HEK293 (cell line): ENCODE measurements around the gene TRIM28.

Source experiments
- GLI2 ChIP-seq: fragments of 450-650 bp; formaldehyde crosslinking; IDR thresholded peaks from 2 replicates; pipeline ENCODE4; 2017; ENCODE audit warnings: missing biosample characterization, missing genetic modification characterization, low read depth, borderline replicate concordance
- GLI4 ChIP-seq: fragments of 450-650 bp; formaldehyde crosslinking; IDR thresholded peaks from 2 replicates; pipeline ENCODE4 v1.5.1; 2016; ENCODE audit warnings: missing biosample characterization, missing genetic modification characterization
- KLF1 ChIP-seq: fragments of 450-650 bp; formaldehyde crosslinking; IDR thresholded peaks from 2 replicates; pipeline ENCODE4 v1.5.1; 2016; ENCODE audit warnings: missing biosample characterization, missing genetic modification characterization
- PRDM1 ChIP-seq: fragments of 450-650 bp; formaldehyde crosslinking; IDR thresholded peaks from 2 replicates; pipeline ENCODE4; 2016; ENCODE audit warnings: missing biosample characterization, missing genetic modification characterization
- RBAK ChIP-seq: fragments of 450-650 bp; formaldehyde crosslinking; IDR thresholded peaks from 2 replicates; pipeline ENCODE4 v1.5.1; 2016; ENCODE audit warnings: missing biosample characterization, missing genetic modification characterization
- ZBTB10 ChIP-seq: fragments of 450-650 bp; formaldehyde crosslinking; IDR thresholded peaks from 2 replicates; pipeline ENCODE4 v1.5.1; 2016; ENCODE audit warnings: missing biosample characterization, missing genetic modification characterization
- ZBTB6 ChIP-seq: fragments of 450-650 bp; formaldehyde crosslinking; IDR thresholded peaks from 2 replicates; pipeline ENCODE4 v1.5.1; 2017; ENCODE audit warnings: missing biosample characterization, missing genetic modification characterization
- ZNF10 ChIP-seq: fragments of 450-650 bp; formaldehyde crosslinking; IDR thresholded peaks from 2 replicates; pipeline ENCODE4 v1.5.1; 2017; ENCODE audit warnings: missing biosample characterization, missing genetic modification characterization
- ZNF175 ChIP-seq: fragments of 450-650 bp; formaldehyde crosslinking; IDR thresholded peaks from 2 replicates; pipeline ENCODE4 v1.5.1; 2016; ENCODE audit warnings: missing biosample characterization, missing genetic modification characterization
- ZNF266 ChIP-seq: fragments of 450-650 bp; formaldehyde crosslinking; IDR thresholded peaks from 2 replicates; pipeline ENCODE4 v1.5.1; 2016; ENCODE audit warnings: missing biosample characterization, missing genetic modification characterization, low read depth
- ZNF341 ChIP-seq: fragments of 450-650 bp; formaldehyde crosslinking; IDR thresholded peaks from 2 replicates; pipeline ENCODE4; 2016; ENCODE audit warnings: low read depth, missing biosample characterization, missing genetic modification characterization
- ZNF391 ChIP-seq: fragments of 450-650 bp; formaldehyde crosslinking; IDR thresholded peaks from 2 replicates; pipeline ENCODE4 v1.5.1; 2016; ENCODE audit warnings: low read depth, missing biosample characterization, missing genetic modification characterization, borderline replicate concordance
- ZNF426 ChIP-seq: fragments of 450-650 bp; formaldehyde crosslinking; IDR thresholded peaks from 2 replicates; pipeline ENCODE4 v1.5.1; 2017; ENCODE audit warnings: missing biosample characterization, missing genetic modification characterization, mild to moderate bottlenecking, inconsistent platforms, moderate library complexity
- ZNF549 ChIP-seq: fragments of 450-650 bp; IDR thresholded peaks from 2 replicates; pipeline ENCODE4 v1.5.1; 2018; ENCODE audit warnings: missing biosample characterization, missing genetic modification characterization, mild to moderate bottlenecking, inconsistent platforms, moderate library complexity
- ZNF555 ChIP-seq: fragments of 450-650 bp; formaldehyde crosslinking; conservative IDR thresholded peaks from 2 replicates; pipeline ENCODE4 v1.5.1; 2017; ENCODE audit warnings: missing biosample characterization, mild to moderate bottlenecking, missing genetic modification characterization, inconsistent platforms
- ZNF596 ChIP-seq: fragments of 450-650 bp; IDR thresholded peaks from 2 replicates; pipeline ENCODE4 v1.5.0; 2018; ENCODE audit warnings: missing biosample characterization, mild to moderate bottlenecking, missing genetic modification characterization, moderate library complexity
- ZNF626 ChIP-seq: fragments of 450-650 bp; sonication (Bioruptor Pico); formaldehyde crosslinking; IDR thresholded peaks from 2 replicates; pipeline ENCODE4 v1.5.1; 2018; ENCODE audit warnings: missing biosample characterization, missing genetic modification characterization, inconsistent platforms
- TF ChIP-seq, protein P1 (sequence below): fragments of 450-650 bp; formaldehyde crosslinking; IDR thresholded peaks from 2 replicates; pipeline ENCODE4 v1.5.1; 2016; ENCODE audit warnings: missing biosample characterization, missing genetic modification characterization
- TF ChIP-seq, protein P2 (sequence below): fragments of 450-650 bp; formaldehyde crosslinking; IDR thresholded peaks from 2 replicates; pipeline ENCODE4 v1.5.1; 2016; ENCODE audit warnings: missing biosample characterization, missing genetic modification characterization, borderline replicate concordance
- TF ChIP-seq, protein P3 (sequence below): fragments of 450-650 bp; formaldehyde crosslinking; conservative IDR thresholded peaks from 2 replicates; pipeline ENCODE4 v1.5.1; 2016; ENCODE audit warnings: low read depth, missing biosample characterization, missing genetic modification characterization
- TF ChIP-seq, protein P4 (sequence below): fragments of 450-650 bp; formaldehyde crosslinking; IDR thresholded peaks from 2 replicates; pipeline ENCODE4 v1.5.1; 2016; ENCODE audit warnings: missing biosample characterization, missing genetic modification characterization

Gene TRIM28

DNA sequence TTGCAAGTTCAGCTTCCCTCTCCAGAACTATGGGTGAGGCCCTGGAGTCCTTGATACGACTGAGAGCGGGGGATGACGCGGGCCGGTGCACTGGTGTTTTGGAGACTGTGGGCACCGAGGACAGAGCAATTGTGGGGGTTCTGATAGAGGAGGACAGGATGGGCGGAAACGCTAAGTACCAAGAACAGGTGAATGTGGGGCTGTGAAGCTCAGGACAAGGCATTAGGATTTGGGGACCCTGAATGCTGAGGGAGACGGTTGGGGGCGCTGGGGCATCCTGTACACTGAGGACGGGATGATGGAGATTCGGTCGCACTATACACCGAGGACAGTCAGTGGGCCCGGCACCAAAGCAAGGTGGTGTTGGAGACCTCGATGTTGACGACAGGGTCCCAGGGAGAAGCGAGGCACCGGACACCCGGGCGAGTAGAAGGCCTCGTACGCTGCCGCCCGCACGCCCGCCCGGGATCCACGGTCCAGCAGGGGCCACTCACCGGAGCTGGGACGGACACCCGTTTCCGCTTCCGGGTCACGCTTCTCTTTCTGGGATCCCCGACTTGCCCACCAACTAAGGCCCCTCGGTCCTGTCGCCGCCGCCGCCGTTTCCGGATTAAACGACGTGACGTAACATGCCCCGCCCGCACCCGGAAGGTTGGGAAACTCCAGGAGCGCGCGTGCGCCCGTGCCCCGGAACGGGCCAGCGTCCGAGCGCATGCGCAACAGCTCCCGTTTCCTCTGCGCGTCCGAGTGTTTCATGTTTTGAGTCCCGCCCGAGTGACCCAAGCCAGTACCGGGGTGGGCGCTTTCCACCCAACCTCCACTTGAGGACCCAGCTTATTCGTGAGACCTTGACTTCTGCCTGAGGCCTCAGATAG is 10.9 kb downstream of the TRIM28 start, which contains the start of gene CHMP2A (continued):
- TF ChIP-seq ZNF266 = no peak
- TF ChIP-seq RBAK (tag by site-specific recombination) = no peak
- TF ChIP-seq ZNF175 (tag by site-specific recombination) = no peak
- TF ChIP-seq ZNF391 (tag by site-specific recombination) = peak; percentile 72; the same call in 1 of the 2 replicates
- TF ChIP-seq, protein P1, sequence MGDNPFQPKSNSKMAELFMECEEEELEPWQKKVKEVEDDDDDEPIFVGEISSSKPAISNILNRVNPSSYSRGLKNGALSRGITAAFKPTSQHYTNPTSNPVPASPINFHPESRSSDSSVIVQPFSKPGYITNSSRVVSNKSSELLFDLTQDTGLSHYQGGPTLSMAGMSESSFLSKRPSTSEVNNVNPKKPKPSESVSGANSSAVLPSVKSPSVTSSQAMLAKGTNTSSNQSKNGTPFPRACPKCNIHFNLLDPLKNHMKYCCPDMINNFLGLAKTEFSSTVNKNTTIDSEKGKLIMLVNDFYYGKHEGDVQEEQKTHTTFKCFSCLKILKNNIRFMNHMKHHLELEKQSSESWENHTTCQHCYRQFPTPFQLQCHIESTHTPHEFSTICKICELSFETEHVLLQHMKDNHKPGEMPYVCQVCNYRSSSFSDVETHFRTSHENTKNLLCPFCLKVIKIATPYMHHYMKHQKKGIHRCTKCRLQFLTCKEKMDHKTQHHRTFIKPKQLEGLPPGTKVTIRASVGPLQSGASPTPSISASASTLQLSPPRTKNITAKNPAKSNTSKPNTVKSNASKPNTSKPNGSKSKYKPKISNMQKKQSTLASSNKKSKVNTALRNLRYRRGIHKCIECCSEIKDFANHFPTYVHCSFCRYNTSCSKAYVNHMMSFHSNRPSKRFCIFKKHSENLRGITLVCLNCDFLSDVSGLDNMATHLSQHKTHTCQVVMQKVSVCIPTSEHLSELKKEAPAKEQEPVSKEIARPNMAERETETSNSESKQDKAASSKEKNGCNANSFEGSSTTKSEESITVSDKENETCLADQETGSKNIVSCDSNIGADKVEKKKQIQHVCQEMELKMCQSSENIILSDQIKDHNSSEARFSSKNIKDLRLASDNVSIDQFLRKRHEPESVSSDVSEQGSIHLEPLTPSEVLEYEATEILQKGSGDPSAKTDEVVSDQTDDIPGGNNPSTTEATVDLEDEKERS (tag by site-specific recombination) = no peak
- TF ChIP-seq, protein P2, sequence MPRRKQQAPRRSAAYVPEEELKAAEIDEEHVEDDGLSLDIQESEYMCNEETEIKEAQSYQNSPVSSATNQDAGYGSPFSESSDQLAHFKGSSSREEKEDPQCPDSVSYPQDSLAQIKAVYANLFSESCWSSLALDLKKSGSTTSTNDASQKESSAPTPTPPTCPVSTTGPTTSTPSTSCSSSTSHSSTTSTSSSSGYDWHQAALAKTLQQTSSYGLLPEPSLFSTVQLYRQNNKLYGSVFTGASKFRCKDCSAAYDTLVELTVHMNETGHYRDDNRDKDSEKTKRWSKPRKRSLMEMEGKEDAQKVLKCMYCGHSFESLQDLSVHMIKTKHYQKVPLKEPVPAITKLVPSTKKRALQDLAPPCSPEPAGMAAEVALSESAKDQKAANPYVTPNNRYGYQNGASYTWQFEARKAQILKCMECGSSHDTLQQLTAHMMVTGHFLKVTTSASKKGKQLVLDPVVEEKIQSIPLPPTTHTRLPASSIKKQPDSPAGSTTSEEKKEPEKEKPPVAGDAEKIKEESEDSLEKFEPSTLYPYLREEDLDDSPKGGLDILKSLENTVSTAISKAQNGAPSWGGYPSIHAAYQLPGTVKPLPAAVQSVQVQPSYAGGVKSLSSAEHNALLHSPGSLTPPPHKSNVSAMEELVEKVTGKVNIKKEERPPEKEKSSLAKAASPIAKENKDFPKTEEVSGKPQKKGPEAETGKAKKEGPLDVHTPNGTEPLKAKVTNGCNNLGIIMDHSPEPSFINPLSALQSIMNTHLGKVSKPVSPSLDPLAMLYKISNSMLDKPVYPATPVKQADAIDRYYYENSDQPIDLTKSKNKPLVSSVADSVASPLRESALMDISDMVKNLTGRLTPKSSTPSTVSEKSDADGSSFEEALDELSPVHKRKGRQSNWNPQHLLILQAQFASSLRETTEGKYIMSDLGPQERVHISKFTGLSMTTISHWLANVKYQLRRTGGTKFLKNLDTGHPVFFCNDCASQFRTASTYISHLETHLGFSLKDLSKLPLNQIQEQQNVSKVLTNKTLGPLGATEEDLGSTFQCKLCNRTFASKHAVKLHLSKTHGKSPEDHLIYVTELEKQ (tag by site-specific recombination) = no peak
- no peak for TF ChIP-seq GLI4 (tag by site-specific recombination)
- no peak for TF ChIP-seq GLI2 (tag by site-specific recombination)
- TF ChIP-seq ZNF549 (tag by site-specific recombination) = no peak
- TF ChIP-seq ZNF426 (tag by site-specific recombination) = no peak
- no peak for TF ChIP-seq PRDM1
- TF ChIP-seq, protein P3, sequence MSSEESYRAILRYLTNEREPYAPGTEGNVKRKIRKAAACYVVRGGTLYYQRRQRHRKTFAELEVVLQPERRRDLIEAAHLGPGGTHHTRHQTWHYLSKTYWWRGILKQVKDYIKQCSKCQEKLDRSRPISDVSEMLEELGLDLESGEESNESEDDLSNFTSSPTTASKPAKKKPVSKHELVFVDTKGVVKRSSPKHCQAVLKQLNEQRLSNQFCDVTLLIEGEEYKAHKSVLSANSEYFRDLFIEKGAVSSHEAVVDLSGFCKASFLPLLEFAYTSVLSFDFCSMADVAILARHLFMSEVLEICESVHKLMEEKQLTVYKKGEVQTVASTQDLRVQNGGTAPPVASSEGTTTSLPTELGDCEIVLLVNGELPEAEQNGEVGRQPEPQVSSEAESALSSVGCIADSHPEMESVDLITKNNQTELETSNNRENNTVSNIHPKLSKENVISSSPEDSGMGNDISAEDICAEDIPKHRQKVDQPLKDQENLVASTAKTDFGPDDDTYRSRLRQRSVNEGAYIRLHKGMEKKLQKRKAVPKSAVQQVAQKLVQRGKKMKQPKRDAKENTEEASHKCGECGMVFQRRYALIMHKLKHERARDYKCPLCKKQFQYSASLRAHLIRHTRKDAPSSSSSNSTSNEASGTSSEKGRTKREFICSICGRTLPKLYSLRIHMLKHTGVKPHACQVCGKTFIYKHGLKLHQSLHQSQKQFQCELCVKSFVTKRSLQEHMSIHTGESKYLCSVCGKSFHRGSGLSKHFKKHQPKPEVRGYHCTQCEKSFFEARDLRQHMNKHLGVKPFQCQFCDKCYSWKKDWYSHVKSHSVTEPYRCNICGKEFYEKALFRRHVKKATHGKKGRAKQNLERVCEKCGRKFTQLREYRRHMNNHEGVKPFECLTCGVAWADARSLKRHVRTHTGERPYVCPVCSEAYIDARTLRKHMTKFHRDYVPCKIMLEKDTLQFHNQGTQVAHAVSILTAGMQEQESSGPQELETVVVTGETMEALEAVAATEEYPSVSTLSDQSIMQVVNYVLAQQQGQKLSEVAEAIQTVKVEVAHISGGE (tag by site-specific recombination) = peak; percentile 98
- peak; percentile 95 for TF ChIP-seq ZBTB10 (tag by site-specific recombination)
- TF ChIP-seq KLF1 (tag by site-specific recombination) = 0 out of 2 replicates have a peak, but pooled peaks have one; percentile 22
- TF ChIP-seq, protein P4, sequence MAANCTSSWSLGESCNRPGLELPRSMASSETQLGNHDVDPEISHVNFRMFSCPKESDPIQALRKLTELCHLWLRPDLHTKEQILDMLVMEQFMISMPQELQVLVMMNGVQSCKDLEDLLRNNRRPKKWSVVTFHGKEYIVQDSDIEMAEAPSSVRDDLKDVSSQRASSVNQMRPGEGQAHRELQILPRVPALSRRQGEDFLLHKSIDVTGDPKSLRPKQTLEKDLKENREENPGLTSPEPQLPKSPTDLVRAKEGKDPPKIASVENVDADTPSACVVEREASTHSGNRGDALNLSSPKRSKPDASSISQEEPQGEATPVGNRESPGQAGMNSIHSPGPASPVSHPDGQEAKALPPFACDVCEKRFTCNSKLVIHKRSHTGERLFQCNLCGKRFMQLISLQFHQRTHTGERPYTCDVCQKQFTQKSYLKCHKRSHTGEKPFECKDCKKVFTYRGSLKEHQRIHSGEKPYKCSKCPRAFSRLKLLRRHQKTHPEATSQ (tag by site-specific recombination) = 0 out of 2 replicates have a peak, but pooled peaks have one; percentile 10
- peak; percentile 51 for TF ChIP-seq ZBTB6 (tag by site-specific recombination)
- no peak for TF ChIP-seq ZNF626 (tag by site-specific recombination)
- TF ChIP-seq ZNF341 (tag by site-specific recombination) = no peak
- TF ChIP-seq ZNF10 = peak; percentile 36; the same call in 1 of the 2 replicates
- TF ChIP-seq ZNF596 (tag by site-specific recombination) = no peak
- no peak for TF ChIP-seq ZNF555 (tag by site-specific recombination)
